ENCODE data around the gene CLEC16A.
"Not testable (repeated sequence)": the region's sequence is repeated elsewhere in the genome, so short reads cannot be mapped to it uniquely, and the experiment has no call there.

Gene CLEC16A

GRCh38 chr16:10921536-10922327 lies 22.6 kb upstream of the CLEC16A start:
- TF ChIP-seq, protein P1, sequence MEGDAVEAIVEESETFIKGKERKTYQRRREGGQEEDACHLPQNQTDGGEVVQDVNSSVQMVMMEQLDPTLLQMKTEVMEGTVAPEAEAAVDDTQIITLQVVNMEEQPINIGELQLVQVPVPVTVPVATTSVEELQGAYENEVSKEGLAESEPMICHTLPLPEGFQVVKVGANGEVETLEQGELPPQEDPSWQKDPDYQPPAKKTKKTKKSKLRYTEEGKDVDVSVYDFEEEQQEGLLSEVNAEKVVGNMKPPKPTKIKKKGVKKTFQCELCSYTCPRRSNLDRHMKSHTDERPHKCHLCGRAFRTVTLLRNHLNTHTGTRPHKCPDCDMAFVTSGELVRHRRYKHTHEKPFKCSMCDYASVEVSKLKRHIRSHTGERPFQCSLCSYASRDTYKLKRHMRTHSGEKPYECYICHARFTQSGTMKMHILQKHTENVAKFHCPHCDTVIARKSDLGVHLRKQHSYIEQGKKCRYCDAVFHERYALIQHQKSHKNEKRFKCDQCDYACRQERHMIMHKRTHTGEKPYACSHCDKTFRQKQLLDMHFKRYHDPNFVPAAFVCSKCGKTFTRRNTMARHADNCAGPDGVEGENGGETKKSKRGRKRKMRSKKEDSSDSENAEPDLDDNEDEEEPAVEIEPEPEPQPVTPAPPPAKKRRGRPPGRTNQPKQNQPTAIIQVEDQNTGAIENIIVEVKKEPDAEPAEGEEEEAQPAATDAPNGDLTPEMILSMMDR (IDR thresholded peaks at IDR 0.05) = no peak
- Histone ChIP-seq H3K27ac (peak overlapping the region; percentile 59 to 74), H3K9me3 (no peaks in the 10 kb centered on the region), H3K27me3 (no peaks in the 10 kb centered on the region), H3K4me1 (peaks cover 0 to 59% (median 44%) of the 10 kb centered on the region in 4 donors), H3K36me3 (peaks cover 9 to 26% (median 22%) of the 10 kb centered on the region in 3 donors), H3K4me3 (no peak overlapping the region)
- DNase-seq = no peak
- intact Hi-C loops (cut with DNase I; ENCODE audit: low total_unique reads) = loop anchor here (5.0 kb wide), 1 partner anchor 404 kb away; no protein-coding TSS in a partner anchor

DNA sequence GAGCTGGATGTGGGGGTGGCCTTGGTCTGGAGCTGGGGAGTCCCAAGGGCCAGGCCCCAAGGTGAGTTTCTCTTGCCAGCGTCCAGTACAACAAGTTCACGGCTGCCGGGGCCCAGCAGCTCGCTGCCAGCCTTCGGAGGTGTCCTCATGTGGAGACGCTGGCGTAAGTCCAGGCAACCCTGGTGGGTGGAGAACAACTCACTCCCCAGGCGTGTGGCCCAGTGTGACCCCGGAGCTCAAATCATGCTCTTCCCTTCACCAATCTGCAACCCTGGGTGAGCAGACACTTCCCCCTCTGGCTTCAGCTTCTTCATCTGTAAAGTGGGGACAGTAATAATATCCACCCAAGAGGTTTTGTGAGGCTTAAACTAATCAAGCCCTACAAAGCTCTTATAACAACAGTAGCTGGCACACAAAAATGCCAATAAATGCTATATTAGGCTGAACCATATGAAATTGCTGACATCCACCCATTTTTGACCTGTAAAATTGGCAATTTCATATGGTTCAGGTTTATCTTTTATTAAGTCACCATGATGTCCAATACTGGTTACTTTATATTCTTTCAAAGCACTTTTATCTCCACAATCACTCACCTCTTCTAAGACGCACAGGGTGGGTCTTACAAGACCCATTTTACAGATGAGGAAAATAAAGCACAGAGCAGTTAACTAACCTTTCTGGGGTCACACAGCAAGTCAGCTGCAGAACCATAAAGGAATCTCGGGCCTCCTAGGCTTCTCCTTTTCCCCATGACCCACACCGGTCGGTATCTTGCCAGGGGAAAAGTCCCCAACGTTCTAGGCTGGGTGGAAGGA lies 21.8 kb upstream of the CLEC16A start:
- peak overlapping the region; percentile 59 to 74 for H3K27ac ChIP-seq
- H3K36me3 ChIP-seq = peaks cover 15 to 34% (median 30%) of the 10 kb centered on the region in 3 donors
- intact Hi-C loops (cut with DNase I; ENCODE audit: low total_unique reads) = loop anchor here (5.0 kb wide), 1 partner anchor 405 kb away; no protein-coding TSS in a partner anchor
- H3K4me1 ChIP-seq = peaks cover 0 to 59% (median 44%) of the 10 kb centered on the region in 4 donors
- no peaks in the 10 kb centered on the region for H3K9me3 ChIP-seq
- peak; percentile 69 to 88 for DNase-seq
- H3K27me3 ChIP-seq = no peaks in the 10 kb centered on the region
- no peak overlapping the region for H3K4me3 ChIP-seq
- TF ChIP-seq, protein P1 (IDR thresholded peaks at IDR 0.05) = no peak

GRCh38 chr16:10923146-10923649 lies 21.2 kb upstream of the CLEC16A start:
- intact Hi-C loops (cut with DNase I; ENCODE audit: low total_unique reads) = loop anchor here (5.0 kb wide), 1 partner anchor 406 kb away; no protein-coding TSS in a partner anchor
- peaks cover 21 to 40% (median 37%) of the 10 kb centered on the region in 3 donors for H3K36me3 ChIP-seq
- H3K9me3 ChIP-seq = no peaks in the 10 kb centered on the region
- peak overlapping the region; percentile 59 to 74 for H3K27ac ChIP-seq
- H3K4me1 ChIP-seq = peaks cover 0 to 57% (median 43%) of the 10 kb centered on the region in 4 donors
- H3K27me3 ChIP-seq = no peaks in the 10 kb centered on the region
- DNase-seq = no peak
- TF ChIP-seq, protein P1 (IDR thresholded peaks at IDR 0.05) = no peak
- no peak overlapping the region for H3K4me3 ChIP-seq

GRCh38 chr16:10923650-10924214 lies 20.6 kb upstream of the CLEC16A start:
- peak; percentile 81 to 92 for DNase-seq
- Histone ChIP-seq H3K36me3 (peaks cover 27 to 46% (median 42%) of the 10 kb centered on the region in 3 donors), H3K4me3 (no peak overlapping the region), H3K27me3 (no peaks in the 10 kb centered on the region), H3K4me1 (peaks cover 0 to 52% (median 38%) of the 10 kb centered on the region in 4 donors), H3K9me3 (no peaks in the 10 kb centered on the region), H3K27ac (peak overlapping the region; percentile 59 to 74)
- intact Hi-C loops (cut with DNase I; ENCODE audit: low total_unique reads) = loop anchor here (5.0 kb wide), 1 partner anchor 406 kb away; no protein-coding TSS in a partner anchor
- TF ChIP-seq, protein P1 (IDR thresholded peaks at IDR 0.05) = no peak

DNA sequence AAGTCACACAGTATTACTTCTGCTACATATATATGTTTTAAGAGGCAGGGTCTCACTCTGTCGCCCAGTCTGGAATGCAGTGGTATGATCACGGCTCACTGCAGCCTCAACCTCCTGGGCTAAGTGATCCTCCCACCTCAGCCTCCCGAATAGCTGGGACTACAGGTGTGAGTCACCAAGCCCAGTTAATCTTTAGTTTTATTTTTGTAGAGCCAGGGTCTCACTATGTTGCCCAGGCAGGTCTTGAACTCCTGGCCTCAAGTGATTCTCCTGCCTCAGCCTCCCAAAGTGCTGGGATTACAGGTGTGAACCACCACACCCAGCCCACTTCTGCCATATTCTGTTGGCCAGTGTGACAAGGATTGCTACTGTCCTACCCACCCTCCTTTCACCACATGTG lies 19.1 kb upstream of the CLEC16A start:
- peaks cover 0 to 52% (median 41%) of the 10 kb centered on the region in 4 donors for H3K4me1 ChIP-seq

More for the DNA sequence above, 19.1 kb upstream of the CLEC16A start:
- H3K27me3 ChIP-seq; DNase-seq; H3K4me3 ChIP-seq; intact Hi-C loops (cut with DNase I; ENCODE audit: low total_unique reads); H3K9me3 ChIP-seq: not testable (repeated sequence)
- peak overlapping the region in 1 of 2 donors; percentile 74 for H3K27ac ChIP-seq
- H3K36me3 ChIP-seq = peaks cover 31 to 59% (median 48%) of the 10 kb centered on the region in 3 donors

Data from tibial artery (tissue), 4 donors.